GM12878 (cell line): ENCODE data around the gene AMBRA1. TPM values are rescaled to one million over a fixed set of nuclear protein-coding genes. Genes with fewer than 3 reads are reported as not detected.

Source experiments
- ATAC-seq: fragments of 200-7000 bp; cut with Tn5 transposase; 3 replicates; pipeline ENCODE4 v1.9.1; 2020; ENCODE audit warnings: mild to moderate bottlenecking, moderate library complexity
- BruUV-seq: library from RNA; stranded (reverse); fragments of 400-500 nt; replicated peaks from 2 replicates; lab custom pipeline; 2021; lab: Mats Ljungman, UMichigan
- CTCF ChIA-PET: fragments of 300-600 bp; sonication (Branson Sonifier 250); formaldehyde crosslinking; extraction: SDS; loops from one replicate; lab custom pipeline; 2021; ENCODE audit warnings: inconsistent platforms; lab: Yijun Ruan, JAX
- POLR2A ChIA-PET: fragments of 350-600 bp; formaldehyde crosslinking; extraction: SDS; loops from one replicate; lab custom pipeline; 2021; ENCODE audit warnings: inconsistent platforms; lab: Charles Lee
- RAD21 ChIA-PET: fragments of 300-600 bp; sonication (Branson Sonifier 250); formaldehyde crosslinking; loops from one replicate; lab custom pipeline; 2023; ENCODE audit warnings: antibody characterized with exemption; ENCODE audit not compliant: unreplicated experiment; lab: Charles Lee
- SMC1A ChIA-PET: fragments of 300-600 bp; sonication (Branson Sonifier 250); formaldehyde crosslinking; loops from one replicate; lab custom pipeline; 2023; ENCODE audit not compliant: unreplicated experiment, uncharacterized antibody; lab: Charles Lee
- DNase-seq: peaks from one replicate; pipeline ENCODE4 v3.0.0-alpha.2; 2011; ENCODE audit warnings: low read depth, low spot score
- FAIRE-seq: peaks from 3 replicates; lab custom pipeline; 2011; peaks lifted over from hg19 to GRCh38; lab: Jason Lieb, UNC
- H2AFZ ChIP-seq: 2 replicates; pipeline ENCODE4 v1.6.0; 2011; ENCODE audit warnings: low read depth, low read length, control low read depth; ENCODE audit not compliant: control insufficient read depth
- H3K27ac ChIP-seq: 2 replicates; pipeline ENCODE4 v1.5.1; 2011; ENCODE audit warnings: control low read depth; ENCODE audit not compliant: control insufficient read depth, insufficient read depth
- H3K27me3 ChIP-seq, 2 experiments: replicated peaks in 1 of 2; 2 replicates each; pipeline versions ENCODE4 v1.6.0 to v1.6.1; 2011; ENCODE audit warnings: low read length in 1 of 2; ENCODE audit not compliant: control insufficient read depth in 2 of 2, insufficient read depth in 2 of 2
- H3K36me3 ChIP-seq, 2 experiments: 2 replicates each; pipeline ENCODE4 v1.5.1; 2011; ENCODE audit warnings: low read length in 1 of 2; ENCODE audit not compliant: control insufficient read depth in 2 of 2, insufficient read depth in 2 of 2
- H3K4me1 ChIP-seq: 2 replicates; pipeline ENCODE4 v1.6.1; 2011; ENCODE audit warnings: mild to moderate bottlenecking, low read length, moderate library complexity, mixed read lengths; ENCODE audit not compliant: control insufficient read depth, insufficient read depth
- H3K4me2 ChIP-seq: 2 replicates; pipeline ENCODE4 v1.6.0; 2011; ENCODE audit warnings: control low read depth; ENCODE audit not compliant: control insufficient read depth, insufficient read depth
- H3K4me3 ChIP-seq: fragments of 200-600 bp; sonication (generic); 2 replicates; pipeline ENCODE4 v1.5.1; 2016
- H3K79me2 ChIP-seq: 2 replicates; pipeline ENCODE4 v1.6.0; 2011; ENCODE audit warnings: low read length; ENCODE audit not compliant: control insufficient read depth, insufficient read depth
- H3K9ac ChIP-seq: 2 replicates; pipeline ENCODE4 v1.8.0; 2011; ENCODE audit warnings: low read length, control low read depth, mixed read lengths; ENCODE audit not compliant: control insufficient read depth, insufficient read depth
- H3K9me3 ChIP-seq: replicated peaks from 3 replicates; pipeline ENCODE4 v1.5.1; 2011; ENCODE audit warnings: mild to moderate bottlenecking, low read length; ENCODE audit not compliant: control insufficient read depth, insufficient read depth
- H4K20me1 ChIP-seq: 2 replicates; pipeline ENCODE4 v1.6.0; 2011; ENCODE audit not compliant: control insufficient read depth, insufficient read depth
- BMI1 ChIP-seq: fragments of 450-650 bp; IDR thresholded peaks from 2 replicates; pipeline ENCODE4 v1.6.1; 2016; ENCODE audit warnings: mild to moderate bottlenecking, moderate library complexity, borderline replicate concordance
- CEBPZ ChIP-seq: fragments of 150-350 bp; IDR thresholded peaks from 2 replicates; pipeline ENCODE4 v1.6.1; 2016; ENCODE audit warnings: low read depth, low read length
- CUX1 ChIP-seq: IDR thresholded peaks from 2 replicates; pipeline ENCODE4 v1.6.1; 2012; ENCODE audit warnings: improper control_type of control experiment, low read depth, low read length; ENCODE audit not compliant: insufficient replicate concordance
- KAT2A ChIP-seq: conservative IDR thresholded peaks from 2 replicates; pipeline ENCODE4 v1.6.1; 2011; ENCODE audit warnings: low read depth, low read length; ENCODE audit not compliant: control insufficient read depth
- MYB ChIP-seq: fragments of 150-350 bp; IDR thresholded peaks from 2 replicates; pipeline ENCODE4 v1.6.1; 2014; ENCODE audit warnings: mild to moderate bottlenecking, low read depth, low read length, borderline replicate concordance
- PKNOX1 ChIP-seq: fragments of 450-650 bp; IDR thresholded peaks from 2 replicates; pipeline ENCODE4 v1.6.1; 2016; ENCODE audit warnings: mild to moderate bottlenecking
- RELB ChIP-seq: fragments of 450-650 bp; IDR thresholded peaks from 2 replicates; pipeline ENCODE4 v1.6.1; 2017; ENCODE audit warnings: low read depth, mild to moderate bottlenecking, moderate library complexity
- RFX5 ChIP-seq: IDR thresholded peaks from 2 replicates; pipeline ENCODE4 v1.6.1; 2011; ENCODE audit warnings: low read depth, low read length, improper control_type of control experiment
- RUNX3 ChIP-seq: IDR thresholded peaks from 2 replicates; pipeline ENCODE4 v1.6.1; 2012; ENCODE audit warnings: low read length, inconsistent platforms
- ZNF384 ChIP-seq: IDR thresholded peaks from 2 replicates; pipeline ENCODE4 v1.6.1; 2012; ENCODE audit warnings: low read depth, mild to moderate bottlenecking, low read length, improper control_type of control experiment, borderline replicate concordance
- WGBS: methylation state at CpG from one replicate; pipeline ENCODE4 v1.1.6; 2016; ENCODE audit warnings: low lambda C conversion rate; ENCODE audit not compliant: insufficient replicate concordance, insufficient coverage; ENCODE audit errors: missing lambda C conversion rate; 5-methylcytosine and 5-hydroxymethylcytosine counted together
- in situ Hi-C: fragments of 300-500 bp; cut with MboI; formaldehyde crosslinking; loops from 9 replicates; pipeline ENCODE4 v1.14.3; 2018; ENCODE audit warnings: mixed read lengths
- intact Hi-C: fragments of 100-400 bp; cut with micrococcal nuclease; formaldehyde crosslinking; loops from one replicate; pipeline ENCODE4 v1.14.2; 2022; ENCODE audit not compliant: unreplicated experiment
- polyA plus RNA-seq, 11 experiments: library from polyadenylated mRNA; depleted of rRNA in 4 of 11; unstranded in 6 of 11; stranded (reverse) in 5 of 11; fragments of >200 nt; fragmentation: Nextera tagmentation in 4 of 11; fragmentation: Illumina TruSeq in 1 of 11; extraction: Ambion mirVana in 4 of 11; extraction: Trizol in 1 of 11; gene quantifications; 1 replicate in 1 of 11; 2 replicates in 10 of 11; pipeline versions ENCODE4 v1.2.1 to v1.2.3, GENCODE V29; 2011 to 2016; ENCODE audit warnings: inconsistent platforms in 2 of 11, missing spikeins in 2 of 11, low read depth in 1 of 11
- total RNA-seq, 4 experiments: library from RNA; depleted of rRNA in 3 of 4; stranded (reverse); fragments of >200 nt in 3 of 4; fragmentation: Illumina TruSeq in 1 of 4; extraction: Trizol in 1 of 4; gene quantifications; 2 replicates each; pipeline versions ENCODE4 v1.2.1 to v1.2.3, GENCODE V29; 2013 to 2021

The AMBRA1 gene
- total and polyA plus RNA-seq, 10 of the 15 experiments (the other 5 are each of a cell fraction or from before 2014, with no cell fraction given): 0.57 to 34.3 (median 13.7) TPM

GRCh38 chr11:46612326-46612725 is 18.5 kb upstream of the AMBRA1 start:
- RAD21 ChIA-PET: interaction anchor here (0.7 to 1.7 kb wide), 5 partner anchors 19 to 260 kb away, joined by 3 to 7 read pairs (median 5); partner anchors contain the start of gene AMBRA1
- CTCF ChIA-PET: interaction anchor here (1.2 to 2.0 kb wide), 5 partner anchors 18 to 167 kb away, joined by 3 to 7 read pairs (median 4); partner anchors contain the start of gene AMBRA1
- POLR2A ChIA-PET: interaction anchor here (0.5 to 1.0 kb wide), 5 partner anchors 19 to 602 kb away, joined by 3 to 6 read pairs (median 3); partner anchors contain the start of gene AMBRA1
- Histone ChIP-seq H3K4me3 (no peak overlapping the region), H2AFZ (no peak overlapping the region), H3K27ac (no peak overlapping the region), H3K9ac (no peak overlapping the region), H4K20me1 (no peaks in the 10 kb centered on the region), H3K27me3 (no peaks in the 10 kb centered on the region), H3K4me1 (peaks cover 7% of the 10 kb centered on the region; the same call in 1 of the 2 replicates), H3K9me3 (no peaks in the 10 kb centered on the region), H3K4me2 (no peak overlapping the region), H3K79me2 (peaks cover 3% of the 10 kb centered on the region), H3K36me3 (no peaks in the 10 kb centered on the region)
- BruUV-seq: no TSS peak
- intact Hi-C loops: no loop called here
- DNase-seq (no peak), ATAC-seq (no peak), FAIRE-seq (no peak)
- SMC1A ChIA-PET: interaction anchor here (0.7 to 1.7 kb wide), 8 partner anchors 42 to 124 kb away, joined by 3 to 8 read pairs (median 4); no protein-coding TSS in a partner anchor
- in situ Hi-C loops: no loop called here
- 72% methylated on average over 2 of the region's 2 CpGs for WGBS
- no peak for TF ChIP-seq BMI1
- TF ChIP-seq CUX1: no peak
- TF ChIP-seq CEBPZ: no peak
- TF ChIP-seq PKNOX1: no peak
- no peak for TF ChIP-seq KAT2A
- TF ChIP-seq RFX5: no peak
- TF ChIP-seq RUNX3: no peak
- TF ChIP-seq ZNF384: no peak
- no peak for TF ChIP-seq MYB
- TF ChIP-seq RELB: no peak
